ENCODE data around the gene TBXAS1. TPM values are rescaled to one million over a fixed set of nuclear protein-coding genes. Genes with fewer than 3 reads are reported as not detected.

TBXAS1 gene
- polyA plus RNA-seq, 2 of the 4 experiments (the other 2 are of a cell fraction) = 8.8 to 11.6 TPM

- 91% methylated on average over 6 of the region's 6 CpGs for WGBS (ENCODE audit: missing lambda C conversion rate)
- FAIRE-seq (no peak), DNase-seq (ENCODE audit: low read depth in 1 of 2, low spot score in 1 of 2) (no peak), ATAC-seq (no peak)
- Histone ChIP-seq H3K4me3 (no peak overlapping the region), H3K4me2 (no peak overlapping the region), H3K27ac (peak overlapping the region in 1 of 2 experiments; percentile 0; a peak in 2 of 6 replicates), H3K9me3 (no peaks in the 10 kb centered on the region), H3K4me1 (peaks cover under 1% of the 10 kb centered on the region; the same call in 1 of the 3 replicates)
- TF ChIP-seq HOXB13 (CRISPR knock-in tag; IDR thresholded peaks at IDR 0.05; ENCODE audit: low read depth) (no peak), KDM5A (IDR thresholded peaks at IDR 0.05) (no peak), CBX2 (IDR thresholded peaks at IDR 0.05; ENCODE audit: borderline replicate concordance, low read depth) (no peak), RFX5 (IDR thresholded peaks at IDR 0.05) (no peak), NPAS2 (CRISPR knock-in tag; IDR thresholded peaks at IDR 0.05; ENCODE audit: borderline replicate concordance) (no peak), BCL3 (IDR thresholded peaks at IDR 0.05) (no peak), ZFP36 (IDR thresholded peaks at IDR 0.05; ENCODE audit: borderline replicate concordance, partially characterized antibody) (no peak), MYC (IDR thresholded peaks at IDR 0.05; ENCODE audit: borderline replicate concordance, low read length) (no peak), CHD4 (IDR thresholded peaks at IDR 0.05; ENCODE audit: borderline replicate concordance) (no peak), HOXA7 (CRISPR knock-in tag; IDR thresholded peaks at IDR 0.05) (no peak), CEBPB (IDR thresholded peaks at IDR 0.05) (no peak), JUN (IDR thresholded peaks at IDR 0.05) (no peak), FOSB (CRISPR knock-in tag; IDR thresholded peaks at IDR 0.05) (no peak), HEYL (CRISPR knock-in tag; IDR thresholded peaks at IDR 0.05) (no peak), USF2 (IDR thresholded peaks at IDR 0.05) (no peak), NR3C1 (IDR thresholded peaks at IDR 0.05) (no peak)
- TF ChIP-seq, protein P1, sequence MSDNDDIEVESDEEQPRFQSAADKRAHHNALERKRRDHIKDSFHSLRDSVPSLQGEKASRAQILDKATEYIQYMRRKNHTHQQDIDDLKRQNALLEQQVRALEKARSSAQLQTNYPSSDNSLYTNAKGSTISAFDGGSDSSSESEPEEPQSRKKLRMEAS (IDR thresholded peaks at IDR 0.05) = no peak
- TF ChIP-seq, protein P2, sequence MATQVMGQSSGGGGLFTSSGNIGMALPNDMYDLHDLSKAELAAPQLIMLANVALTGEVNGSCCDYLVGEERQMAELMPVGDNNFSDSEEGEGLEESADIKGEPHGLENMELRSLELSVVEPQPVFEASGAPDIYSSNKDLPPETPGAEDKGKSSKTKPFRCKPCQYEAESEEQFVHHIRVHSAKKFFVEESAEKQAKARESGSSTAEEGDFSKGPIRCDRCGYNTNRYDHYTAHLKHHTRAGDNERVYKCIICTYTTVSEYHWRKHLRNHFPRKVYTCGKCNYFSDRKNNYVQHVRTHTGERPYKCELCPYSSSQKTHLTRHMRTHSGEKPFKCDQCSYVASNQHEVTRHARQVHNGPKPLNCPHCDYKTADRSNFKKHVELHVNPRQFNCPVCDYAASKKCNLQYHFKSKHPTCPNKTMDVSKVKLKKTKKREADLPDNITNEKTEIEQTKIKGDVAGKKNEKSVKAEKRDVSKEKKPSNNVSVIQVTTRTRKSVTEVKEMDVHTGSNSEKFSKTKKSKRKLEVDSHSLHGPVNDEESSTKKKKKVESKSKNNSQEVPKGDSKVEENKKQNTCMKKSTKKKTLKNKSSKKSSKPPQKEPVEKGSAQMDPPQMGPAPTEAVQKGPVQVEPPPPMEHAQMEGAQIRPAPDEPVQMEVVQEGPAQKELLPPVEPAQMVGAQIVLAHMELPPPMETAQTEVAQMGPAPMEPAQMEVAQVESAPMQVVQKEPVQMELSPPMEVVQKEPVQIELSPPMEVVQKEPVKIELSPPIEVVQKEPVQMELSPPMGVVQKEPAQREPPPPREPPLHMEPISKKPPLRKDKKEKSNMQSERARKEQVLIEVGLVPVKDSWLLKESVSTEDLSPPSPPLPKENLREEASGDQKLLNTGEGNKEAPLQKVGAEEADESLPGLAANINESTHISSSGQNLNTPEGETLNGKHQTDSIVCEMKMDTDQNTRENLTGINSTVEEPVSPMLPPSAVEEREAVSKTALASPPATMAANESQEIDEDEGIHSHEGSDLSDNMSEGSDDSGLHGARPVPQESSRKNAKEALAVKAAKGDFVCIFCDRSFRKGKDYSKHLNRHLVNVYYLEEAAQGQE (IDR thresholded peaks at IDR 0.05) = no peak
- TF ChIP-seq, protein P3, sequence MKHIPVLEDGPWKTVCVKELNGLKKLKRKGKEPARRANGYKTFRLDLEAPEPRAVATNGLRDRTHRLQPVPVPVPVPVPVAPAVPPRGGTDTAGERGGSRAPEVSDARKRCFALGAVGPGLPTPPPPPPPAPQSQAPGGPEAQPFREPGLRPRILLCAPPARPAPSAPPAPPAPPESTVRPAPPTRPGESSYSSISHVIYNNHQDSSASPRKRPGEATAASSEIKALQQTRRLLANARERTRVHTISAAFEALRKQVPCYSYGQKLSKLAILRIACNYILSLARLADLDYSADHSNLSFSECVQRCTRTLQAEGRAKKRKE (CRISPR knock-in tag; IDR thresholded peaks at IDR 0.05; ENCODE audit: low read depth) = no peak
- TF ChIP-seq, protein P4, sequence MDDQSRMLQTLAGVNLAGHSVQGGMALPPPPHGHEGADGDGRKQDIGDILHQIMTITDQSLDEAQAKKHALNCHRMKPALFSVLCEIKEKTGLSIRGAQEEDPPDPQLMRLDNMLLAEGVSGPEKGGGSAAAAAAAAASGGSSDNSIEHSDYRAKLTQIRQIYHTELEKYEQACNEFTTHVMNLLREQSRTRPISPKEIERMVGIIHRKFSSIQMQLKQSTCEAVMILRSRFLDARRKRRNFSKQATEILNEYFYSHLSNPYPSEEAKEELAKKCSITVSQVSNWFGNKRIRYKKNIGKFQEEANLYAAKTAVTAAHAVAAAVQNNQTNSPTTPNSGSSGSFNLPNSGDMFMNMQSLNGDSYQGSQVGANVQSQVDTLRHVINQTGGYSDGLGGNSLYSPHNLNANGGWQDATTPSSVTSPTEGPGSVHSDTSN (IDR thresholded peaks at IDR 0.05) = no peak
- ChIA-PET POLR2A (no interaction called here), CTCF (interaction anchor here (0.7 to 11.1 kb wide), 15 partner anchors 12 to 671 kb away, joined by 3 to 311 read pairs (median 6); partner anchors contain the start of gene HIPK2)
These were observed 171.7 kb downstream of the TBXAS1 start for GRCh38 chr7:140000666-140001268.
